Omental fat pad (tissue), 4 donors: ENCODE results near the gene KRR1. TPM values are rescaled to one million over a fixed set of nuclear protein-coding genes. Genes with fewer than 3 reads are reported as not detected.
"Not testable (repeated sequence)": the region's sequence is repeated elsewhere in the genome, so short reads cannot be mapped to it uniquely, and the experiment has no call there.

Source experiments
- ATAC-seq: fragments of 150-250 bp; one replicate; pipeline ENCODE4 v1.9.1; 2016; ENCODE audit warnings: mild to moderate bottlenecking, moderate library complexity; ENCODE audit not compliant: low FRiP score
- DNase-seq: peaks from one replicate; pipeline ENCODE4 v3.0.0-alpha.2; 2019; ENCODE audit warnings: low spot score
- CTCF ChIP-seq, 3 donors: fragments of 450-650 bp; IDR thresholded peaks; one replicate each; pipeline ENCODE4 v1.5.1; 2016 to 2017; ENCODE audit warnings: antibody characterized with exemption in 3 of 3, mild to moderate bottlenecking in 3 of 3, moderate library complexity in 2 of 3
- total RNA-seq, 4 donors: library from RNA; depleted of rRNA; stranded (reverse); fragments of >200 nt; gene quantifications; one replicate each; pipeline ENCODE4 v1.1.0, GENCODE V29; 2016

Gene KRR1
- total RNA-seq, 4 donors from 2014 or later, result 28.8 to 39.9 (median 34.3) TPM

- no peak for DNase-seq
- no peak for ATAC-seq
- TF ChIP-seq CTCF (IDR thresholded peaks at IDR 0.05), result no peak
Observed at GRCh38 chr12:75459755-75460154, 51.7 kb downstream of the KRR1 start.

- not testable (repeated sequence) for DNase-seq, ATAC-seq
Observed at GRCh38 chr12:75457866-75458265, 53.5 kb downstream of the KRR1 start.

- no peak for TF ChIP-seq CTCF (IDR thresholded peaks at IDR 0.05)
- no peak for ATAC-seq
- no peak for DNase-seq
Observed at GRCh38 chr12:75457191-75457590, 54.2 kb downstream of the KRR1 start.

GRCh38 chr12:75455839-75456238 is 55.6 kb downstream of the KRR1 start:
- DNase-seq, result no peak
- TF ChIP-seq CTCF (IDR thresholded peaks at IDR 0.05), result no peak
- no peak for ATAC-seq

GRCh38 chr12:75452675-75453330 is 58.6 kb downstream of the KRR1 start:
- no peak for DNase-seq
- TF ChIP-seq CTCF (IDR thresholded peaks at IDR 0.05), result no peak
- no peak for ATAC-seq

- ATAC-seq, result no peak
- TF ChIP-seq CTCF (IDR thresholded peaks at IDR 0.05), result no peak
Observed at GRCh38 chr12:75447691-75448393, 63.6 kb downstream of the KRR1 start.

GRCh38 chr12:75446857-75447256 is 64.6 kb downstream of the KRR1 start:
- no peak for DNase-seq
- ATAC-seq, result no peak
- no peak for TF ChIP-seq CTCF (IDR thresholded peaks at IDR 0.05)

More at GRCh38 chr12:75447691-75448393, 63.6 kb downstream of the KRR1 start:
- no peak for DNase-seq

GRCh38 chr12:75445137-75445507 is 66.3 kb downstream of the KRR1 start:
- DNase-seq, result not testable (repeated sequence)

More at GRCh38 chr12:75445137-75445507, 66.3 kb downstream of the KRR1 start:
- not testable (repeated sequence) for ATAC-seq
